Retina (tissue), 1 donor: ENCODE results near the gene MOAP1.
"Not testable (repeated sequence)": the region's sequence is repeated elsewhere in the genome, so short reads cannot be mapped to it uniquely, and the experiment has no call there.

Source experiments
- DNase-seq: peaks from one replicate; pipeline ENCODE4 v3.0.0-alpha.2; 2016

MOAP1 gene

GRCh38 chr14:93142854-93143652 lies 41.6 kb downstream of the MOAP1 start:
- no peak for DNase-seq

GRCh38 chr14:93137864-93138263 lies 46.8 kb downstream of the MOAP1 start:
- DNase-seq: no peak

- DNase-seq: not testable (repeated sequence)
Measured at GRCh38 chr14:93136508-93136907, 48.2 kb downstream of the MOAP1 start.

- DNase-seq: no peak
Measured at GRCh38 chr14:93136009-93136408, 48.7 kb downstream of the MOAP1 start.

- DNase-seq: no peak
Measured at GRCh38 chr14:93135399-93135798, 49.3 kb downstream of the MOAP1 start.

GRCh38 chr14:93133464-93133863 lies 51.2 kb downstream of the MOAP1 start:
- DNase-seq: no peak

GRCh38 chr14:93132472-93133065 lies 52.1 kb downstream of the MOAP1 start:
- DNase-seq: no peak
